ES-I3 (cell line): Measurements from ENCODE around the gene BGLAP.

Experiments used
- H3K36me3 ChIP-seq: 2 replicates; pipeline ENCODE4 v1.6.1; 2013; ENCODE audit warnings: mild to moderate bottlenecking, low read length, control low read depth, moderate library complexity; ENCODE audit not compliant: insufficient read depth
- H3K4me1 ChIP-seq: 2 replicates; pipeline ENCODE4 v1.6.1; 2013; ENCODE audit warnings: mild to moderate bottlenecking, control low read depth, low read length; ENCODE audit not compliant: insufficient read depth
- H3K9ac ChIP-seq: 2 replicates; pipeline ENCODE4 v1.6.1; 2013; ENCODE audit warnings: low read depth, mild to moderate bottlenecking, low read length, moderate library complexity
- H3K9me3 ChIP-seq: 2 replicates; pipeline ENCODE4 v1.6.1; 2013; ENCODE audit warnings: mild to moderate bottlenecking, low read length, moderate library complexity; ENCODE audit not compliant: control insufficient read depth, insufficient read depth

Gene BGLAP

GRCh38 chr1:156282479-156283222 lies 40.7 kb downstream of the BGLAP start, which contains the start of gene SMG5:
SMG5 (minus strand) TSS chr1:156282825; CDS start chr1:156282680, 145 bp downstream.
- Histone ChIP-seq H3K9ac (peak within 1 kb of the TSS; percentile 56), H3K36me3 (peaks cover 11% of the 10 kb centered on the region), H3K4me1 (peaks cover 8% of the 10 kb centered on the region; the same call in 1 of the 2 replicates), H3K9me3 (no peaks in the 10 kb centered on the region)

- Histone ChIP-seq H3K9ac (peak overlapping the region; percentile 56), H3K36me3 (peaks cover 3% of the 10 kb centered on the region), H3K9me3 (no peaks in the 10 kb centered on the region), H3K4me1 (peaks cover 8% of the 10 kb centered on the region; the same call in 1 of the 2 replicates)
Observed at GRCh38 chr1:156283521-156283920, 41.5 kb downstream of the BGLAP start.

- peaks cover 3% of the 10 kb centered on the region for H3K36me3 ChIP-seq
- H3K4me1 ChIP-seq = peaks cover 8% of the 10 kb centered on the region; the same call in 1 of the 2 replicates
- no peaks in the 10 kb centered on the region for H3K9me3 ChIP-seq
- H3K9ac ChIP-seq = peak within 1 kb of the TSS; percentile 56
Observed at GRCh38 chr1:156284112-156284511, 42.1 kb downstream of the BGLAP start, which contains the start of gene TMEM79. TMEM79 (plus strand) TSS chr1:156284325; CDS start chr1:156285227, 902 bp downstream.

GRCh38 chr1:156284757-156285156 lies 42.8 kb downstream of the BGLAP start:
- H3K9ac ChIP-seq = no peak overlapping the region
- peaks cover under 1% of the 10 kb centered on the region for H3K36me3 ChIP-seq
- H3K4me1 ChIP-seq = peaks cover 8% of the 10 kb centered on the region; the same call in 1 of the 2 replicates
- no peaks in the 10 kb centered on the region for H3K9me3 ChIP-seq

- Histone ChIP-seq H3K36me3 (no peaks in the 10 kb centered on the region; the same call in 1 of the 2 replicates), H3K9ac (no peak overlapping the region), H3K4me1 (peaks cover 8% of the 10 kb centered on the region; the same call in 1 of the 2 replicates), H3K9me3 (no peaks in the 10 kb centered on the region)
Observed at GRCh38 chr1:156285437-156285836, 43.5 kb downstream of the BGLAP start.

- no peak overlapping the region for H3K9ac ChIP-seq
- no peaks in the 10 kb centered on the region for H3K9me3 ChIP-seq
- H3K4me1 ChIP-seq = peaks cover 8% of the 10 kb centered on the region; the same call in 1 of the 2 replicates
- no peaks in the 10 kb centered on the region for H3K36me3 ChIP-seq
Observed at GRCh38 chr1:156286061-156286460, 44.1 kb downstream of the BGLAP start.

- Histone ChIP-seq H3K36me3 (no peaks in the 10 kb centered on the region; the same call in 1 of the 2 replicates), H3K9ac (no peak overlapping the region), H3K4me1 (0 out of 2 replicates have a peak, but pooled peaks cover 1% of the 10 kb centered on the region), H3K9me3 (no peaks in the 10 kb centered on the region)
Observed at GRCh38 chr1:156289857-156290256, 47.9 kb downstream of the BGLAP start.

GRCh38 chr1:156291226-156292061 lies 49.5 kb downstream of the BGLAP start:
- Histone ChIP-seq H3K9me3 (no peaks in the 10 kb centered on the region), H3K9ac (peak overlapping the region; percentile 63), H3K36me3 (no peaks in the 10 kb centered on the region; the same call in 1 of the 2 replicates), H3K4me1 (0 out of 2 replicates have a peak, but pooled peaks cover 4% of the 10 kb centered on the region)
